Measurements from ENCODE around the gene PCSK5.
"Not testable (repeated sequence)": the region's sequence is repeated elsewhere in the genome, so short reads cannot be mapped to it uniquely, and the experiment has no call there.

Gene PCSK5

GRCh38 chr9:75947233-75947632 lies 56.8 kb downstream of the PCSK5 start:
- H3K9ac ChIP-seq (ENCODE audit: low read length), result no peak overlapping the region

GRCh38 chr9:75950998-75951397 lies 60.5 kb downstream of the PCSK5 start:
- Histone ChIP-seq H3K9me3 (ENCODE audit: control insufficient read depth, low read depth, low read length) (no peaks in the 10 kb centered on the region), H3K9ac (ENCODE audit: low read length) (no peak overlapping the region), H3K27ac (ENCODE audit: low read length) (no peak overlapping the region), H3K4me1 (ENCODE audit: control insufficient read depth, low read depth, low read length) (no peaks in the 10 kb centered on the region), H3K27me3 (ENCODE audit: control insufficient read depth, insufficient read depth, low read length) (no peaks in the 10 kb centered on the region), H3K4me3 (ENCODE audit: low read length) (no peak overlapping the region), H3K36me3 (ENCODE audit: control insufficient read depth, low read depth, low read length) (peaks cover 3% of the 10 kb centered on the region)

More at GRCh38 chr9:75947233-75947632, 56.8 kb downstream of the PCSK5 start:
- Histone ChIP-seq H3K27ac (ENCODE audit: low read length) (no peak overlapping the region), H3K4me1 (ENCODE audit: control insufficient read depth, low read depth, low read length) (no peaks in the 10 kb centered on the region), H3K9me3 (ENCODE audit: control insufficient read depth, low read depth, low read length) (no peaks in the 10 kb centered on the region), H3K27me3 (ENCODE audit: control insufficient read depth, insufficient read depth, low read length) (no peaks in the 10 kb centered on the region), H3K4me3 (ENCODE audit: low read length) (no peak overlapping the region), H3K36me3 (ENCODE audit: control insufficient read depth, low read depth, low read length) (peaks cover 3% of the 10 kb centered on the region)

GRCh38 chr9:75953218-75953617 lies 62.7 kb downstream of the PCSK5 start:
- H3K4me1 ChIP-seq (ENCODE audit: control insufficient read depth, low read depth, low read length), result no peaks in the 10 kb centered on the region
- H3K36me3 ChIP-seq (ENCODE audit: control insufficient read depth, low read depth, low read length), result peaks cover 3% of the 10 kb centered on the region
- H3K9ac ChIP-seq (ENCODE audit: low read length), result no peak overlapping the region
- H3K9me3 ChIP-seq (ENCODE audit: control insufficient read depth, low read depth, low read length), result no peaks in the 10 kb centered on the region
- H3K4me3 ChIP-seq (ENCODE audit: low read length), result no peak overlapping the region
- no peaks in the 10 kb centered on the region for H3K27me3 ChIP-seq (ENCODE audit: control insufficient read depth, insufficient read depth, low read length)
- H3K27ac ChIP-seq (ENCODE audit: low read length), result no peak overlapping the region

- Histone ChIP-seq H3K9ac (ENCODE audit: low read length) (no peak overlapping the region), H3K27ac (ENCODE audit: low read length) (no peak overlapping the region), H3K9me3 (ENCODE audit: control insufficient read depth, low read depth, low read length) (no peaks in the 10 kb centered on the region), H3K4me3 (ENCODE audit: low read length) (no peak overlapping the region), H3K4me1 (ENCODE audit: control insufficient read depth, low read depth, low read length) (peaks cover 4% of the 10 kb centered on the region), H3K36me3 (ENCODE audit: control insufficient read depth, low read depth, low read length) (no peaks in the 10 kb centered on the region), H3K27me3 (ENCODE audit: control insufficient read depth, insufficient read depth, low read length) (no peaks in the 10 kb centered on the region)
These were observed 65.7 kb downstream of the PCSK5 start for GRCh38 chr9:75956161-75956560.

- H3K36me3 ChIP-seq (ENCODE audit: control insufficient read depth, low read depth, low read length), result no peaks in the 10 kb centered on the region
- peaks cover 4% of the 10 kb centered on the region for H3K4me1 ChIP-seq (ENCODE audit: control insufficient read depth, low read depth, low read length)
These were observed 66.6 kb downstream of the PCSK5 start for GRCh38 chr9:75957116-75957515.

GRCh38 chr9:75958226-75958625 lies 67.8 kb downstream of the PCSK5 start:
- Histone ChIP-seq H3K27ac (ENCODE audit: low read length) (no peak overlapping the region), H3K4me3 (ENCODE audit: low read length) (no peak overlapping the region), H3K9ac (ENCODE audit: low read length) (no peak overlapping the region), H3K27me3 (ENCODE audit: control insufficient read depth, insufficient read depth, low read length) (no peaks in the 10 kb centered on the region), H3K9me3 (ENCODE audit: control insufficient read depth, low read depth, low read length) (no peaks in the 10 kb centered on the region), H3K36me3 (ENCODE audit: control insufficient read depth, low read depth, low read length) (no peaks in the 10 kb centered on the region), H3K4me1 (ENCODE audit: control insufficient read depth, low read depth, low read length) (peaks cover 4% of the 10 kb centered on the region)

More at GRCh38 chr9:75957116-75957515, 66.6 kb downstream of the PCSK5 start:
- no peak overlapping the region for H3K9ac ChIP-seq (ENCODE audit: low read length)
- H3K4me3 ChIP-seq (ENCODE audit: low read length), result no peak overlapping the region
- H3K27ac ChIP-seq (ENCODE audit: low read length), result no peak overlapping the region
- H3K9me3 ChIP-seq (ENCODE audit: control insufficient read depth, low read depth, low read length), result no peaks in the 10 kb centered on the region
- no peaks in the 10 kb centered on the region for H3K27me3 ChIP-seq (ENCODE audit: control insufficient read depth, insufficient read depth, low read length)

- Histone ChIP-seq H3K9ac (ENCODE audit: low read length) (no peak overlapping the region), H3K27ac (ENCODE audit: low read length) (no peak overlapping the region), H3K9me3 (ENCODE audit: control insufficient read depth, low read depth, low read length) (no peaks in the 10 kb centered on the region), H3K4me1 (ENCODE audit: control insufficient read depth, low read depth, low read length) (peaks cover 4% of the 10 kb centered on the region), H3K4me3 (ENCODE audit: low read length) (no peak overlapping the region), H3K36me3 (ENCODE audit: control insufficient read depth, low read depth, low read length) (no peaks in the 10 kb centered on the region), H3K27me3 (ENCODE audit: control insufficient read depth, insufficient read depth, low read length) (no peaks in the 10 kb centered on the region)
These were observed 70.1 kb downstream of the PCSK5 start for GRCh38 chr9:75960551-75960950.

- Histone ChIP-seq H3K9me3 (ENCODE audit: control insufficient read depth, low read depth, low read length) (no peaks in the 10 kb centered on the region), H3K27me3 (ENCODE audit: control insufficient read depth, insufficient read depth, low read length) (no peaks in the 10 kb centered on the region), H3K36me3 (ENCODE audit: control insufficient read depth, low read depth, low read length) (no peaks in the 10 kb centered on the region), H3K4me3 (ENCODE audit: low read length) (no peak overlapping the region), H3K9ac (ENCODE audit: low read length) (no peak overlapping the region), H3K27ac (ENCODE audit: low read length) (no peak overlapping the region), H3K4me1 (ENCODE audit: control insufficient read depth, low read depth, low read length) (peaks cover 4% of the 10 kb centered on the region)
These were observed 71.7 kb downstream of the PCSK5 start for GRCh38 chr9:75962013-75962661.

GRCh38 chr9:75962662-75963036 lies 72.2 kb downstream of the PCSK5 start:
- Histone ChIP-seq H3K4me1 (ENCODE audit: control insufficient read depth, low read depth, low read length) (peaks cover 4% of the 10 kb centered on the region), H3K27ac (ENCODE audit: low read length) (no peak overlapping the region), H3K27me3 (ENCODE audit: control insufficient read depth, insufficient read depth, low read length) (no peaks in the 10 kb centered on the region), H3K4me3 (ENCODE audit: low read length) (no peak overlapping the region), H3K9me3 (ENCODE audit: control insufficient read depth, low read depth, low read length) (no peaks in the 10 kb centered on the region), H3K9ac (ENCODE audit: low read length) (no peak overlapping the region), H3K36me3 (ENCODE audit: control insufficient read depth, low read depth, low read length) (no peaks in the 10 kb centered on the region)

- H3K27me3 ChIP-seq (ENCODE audit: control insufficient read depth, insufficient read depth, low read length); H3K27ac ChIP-seq (ENCODE audit: low read length); H3K36me3 ChIP-seq (ENCODE audit: control insufficient read depth, low read depth, low read length); H3K4me3 ChIP-seq (ENCODE audit: low read length); H3K9ac ChIP-seq (ENCODE audit: low read length); H3K9me3 ChIP-seq (ENCODE audit: control insufficient read depth, low read depth, low read length); H3K4me1 ChIP-seq (ENCODE audit: control insufficient read depth, low read depth, low read length): not testable (repeated sequence)
These were observed 72.8 kb downstream of the PCSK5 start for GRCh38 chr9:75963321-75963720.

GRCh38 chr9:75964427-75964826 lies 74.0 kb downstream of the PCSK5 start:
- H3K27ac ChIP-seq (ENCODE audit: low read length), result no peak overlapping the region
- no peak overlapping the region for H3K9ac ChIP-seq (ENCODE audit: low read length)
- H3K9me3 ChIP-seq (ENCODE audit: control insufficient read depth, low read depth, low read length), result no peaks in the 10 kb centered on the region
- H3K4me1 ChIP-seq (ENCODE audit: control insufficient read depth, low read depth, low read length), result peaks cover 4% of the 10 kb centered on the region
- no peak overlapping the region for H3K4me3 ChIP-seq (ENCODE audit: low read length)
- H3K27me3 ChIP-seq (ENCODE audit: control insufficient read depth, insufficient read depth, low read length), result no peaks in the 10 kb centered on the region
- no peaks in the 10 kb centered on the region for H3K36me3 ChIP-seq (ENCODE audit: control insufficient read depth, low read depth, low read length)

- H3K27ac ChIP-seq (ENCODE audit: low read length), result no peak overlapping the region
These were observed 74.8 kb downstream of the PCSK5 start for GRCh38 chr9:75965231-75965630.

More at GRCh38 chr9:75965231-75965630, 74.8 kb downstream of the PCSK5 start:
- Histone ChIP-seq H3K9ac (ENCODE audit: low read length) (no peak overlapping the region), H3K9me3 (ENCODE audit: control insufficient read depth, low read depth, low read length) (no peaks in the 10 kb centered on the region), H3K36me3 (ENCODE audit: control insufficient read depth, low read depth, low read length) (no peaks in the 10 kb centered on the region), H3K4me1 (ENCODE audit: control insufficient read depth, low read depth, low read length) (peaks cover 4% of the 10 kb centered on the region), H3K27me3 (ENCODE audit: control insufficient read depth, insufficient read depth, low read length) (no peaks in the 10 kb centered on the region), H3K4me3 (ENCODE audit: low read length) (no peak overlapping the region)
